OCI-LY3 (cell line): ENCODE data around the gene BCL11B.
A peak's percentile ranks its signal among the peaks of the same experiment; 100 is the strongest.

Source experiments
- H2AFZ ChIP-seq: fragments of 200-600, 300-600 bp; shearing (Covaris generic); 2 replicates; pipeline ENCODE4 v1.6.0; 2014; ENCODE audit warnings: antibody characterized with exemption, low read depth, low read length
- H3K27ac ChIP-seq: fragments of 200-600, 300-600 bp; sonication (generic); 2 replicates; pipeline ENCODE4 v1.5.1; 2014; ENCODE audit warnings: mild to moderate bottlenecking, low read length, moderate library complexity, mixed read lengths
- H3K27me3 ChIP-seq: fragments of 200-600, 300-600 bp; sonication (generic); 2 replicates; pipeline ENCODE4 v1.6.1; 2014; ENCODE audit warnings: low read depth, low read length, mixed read lengths
- H3K36me3 ChIP-seq: fragments of 200-600, 300-600 bp; sonication (generic); replicated peaks from 2 replicates; pipeline ENCODE3; 2014; ENCODE audit warnings: low read depth, low read length, mixed read lengths
- H3K4me1 ChIP-seq: fragments of 300-600, 200-600 bp; sonication (generic); 2 replicates; pipeline ENCODE4 v1.6.1; 2014; ENCODE audit warnings: low read length, mixed read lengths
- H3K4me2 ChIP-seq: fragments of 200-600, 300-600 bp; sonication (generic); 2 replicates; pipeline ENCODE4 v1.6.1; 2014; ENCODE audit warnings: low read length, mixed read lengths
- H3K4me3 ChIP-seq: fragments of 300-600, 200-600 bp; sonication (generic); 2 replicates; pipeline ENCODE4 v1.5.1; 2014; ENCODE audit warnings: antibody characterized with exemption, mild to moderate bottlenecking, low read length, moderate library complexity
- H3K79me2 ChIP-seq: fragments of 300-600, 200-600 bp; shearing (Covaris generic); 2 replicates; pipeline ENCODE4 v1.6.1; 2014; ENCODE audit warnings: mild to moderate bottlenecking, low read length, mixed read lengths
- H3K9ac ChIP-seq: fragments of 300-600, 200-600 bp; shearing (Covaris generic); 2 replicates; pipeline ENCODE4 v1.6.0; 2014; ENCODE audit warnings: mild to moderate bottlenecking, low read length, moderate library complexity
- H3K9me3 ChIP-seq: fragments of 200-600, 300-600 bp; shearing (Covaris generic); 2 replicates; pipeline ENCODE4 v1.6.1; 2014; ENCODE audit warnings: low read length, mixed read lengths; ENCODE audit not compliant: insufficient read depth
- H4K20me1 ChIP-seq: fragments of 200-600, 300-600 bp; sonication (generic); 2 replicates; pipeline ENCODE4 v1.6.1; 2016; ENCODE audit warnings: low read length, mixed read lengths; ENCODE audit not compliant: insufficient read depth
- CTCF ChIP-seq: fragments of 200-600, 300-600 bp; sonication (generic); IDR thresholded peaks from 2 replicates; pipeline ENCODE4 v1.5.1; 2014; ENCODE audit warnings: antibody characterized with exemption, low read length, low read depth
- EZH2phosphoT487 ChIP-seq: fragments of 200-600 bp; shearing (Covaris generic); IDR thresholded peaks from 2 replicates; pipeline ENCODE4 v1.6.1; 2018; ENCODE audit warnings: antibody characterized with exemption, mixed run types, low read depth

The BCL11B gene

DNA sequence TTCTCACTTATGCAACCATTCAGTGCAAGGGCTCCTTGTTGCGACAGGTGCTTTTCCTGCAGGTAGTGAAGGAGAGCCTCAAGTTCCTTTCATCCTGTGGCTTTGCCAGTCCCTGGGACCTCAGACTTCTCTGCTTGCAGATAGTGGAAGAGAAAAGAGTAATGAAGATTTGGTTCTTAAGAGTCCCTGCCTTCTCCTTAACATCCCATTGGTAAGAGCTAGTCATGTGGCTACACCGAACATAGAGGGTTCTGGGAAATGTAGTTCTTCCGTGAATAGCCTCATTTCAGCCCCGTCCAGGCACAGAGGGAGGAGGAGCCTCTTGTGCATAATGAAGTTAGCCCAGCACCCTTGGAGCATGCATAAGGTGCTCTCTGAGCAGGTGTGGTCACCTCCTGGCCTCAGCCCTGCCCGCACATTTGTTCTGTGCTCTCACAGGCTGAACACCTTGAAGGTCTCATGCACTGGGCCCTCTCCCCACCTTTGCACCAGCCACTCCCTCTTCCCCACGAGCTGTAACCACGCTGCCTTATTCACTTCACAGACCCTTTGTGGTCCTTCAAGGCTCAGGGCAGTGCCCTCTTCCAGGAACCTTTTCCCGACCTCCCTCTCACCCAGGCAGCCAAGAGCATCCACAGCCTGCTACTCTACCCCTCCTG, 134.0 kb downstream of the BCL11B start:
- Histone ChIP-seq H3K36me3 (no peaks in the 10 kb centered on the region), H3K9ac (no peak overlapping the region), H3K4me3 (no peak overlapping the region), H3K79me2 (no peaks in the 10 kb centered on the region), H3K4me2 (peak overlapping the region; percentile 33), H3K27me3 (no peaks in the 10 kb centered on the region), H2AFZ (peak overlapping the region; percentile 79), H3K27ac (no peak overlapping the region), H4K20me1 (no peaks in the 10 kb centered on the region), H3K9me3 (no peaks in the 10 kb centered on the region), H3K4me1 (0 out of 2 replicates have a peak, but pooled peaks cover 3% of the 10 kb centered on the region)
- TF ChIP-seq CTCF (no peak), EZH2phosphoT487 (no peak)

- no peaks in the 10 kb centered on the region for H3K9me3 ChIP-seq
- no peak overlapping the region for H3K4me2 ChIP-seq
- no peaks in the 10 kb centered on the region for H4K20me1 ChIP-seq
- H3K79me2 ChIP-seq, result no peaks in the 10 kb centered on the region
- H3K9ac ChIP-seq, result no peak overlapping the region
- no peaks in the 10 kb centered on the region for H3K36me3 ChIP-seq
- TF ChIP-seq CTCF (no peak), EZH2phosphoT487 (no peak)
- 0 out of 2 replicates have a peak, but pooled peaks cover 3% of the 10 kb centered on the region for H3K4me1 ChIP-seq
- H3K4me3 ChIP-seq, result no peak overlapping the region
- no peak overlapping the region; the same call in 1 of the 2 replicates for H2AFZ ChIP-seq
- no peaks in the 10 kb centered on the region for H3K27me3 ChIP-seq
- H3K27ac ChIP-seq, result no peak overlapping the region
Measured at GRCh38 chr14:99137001-99137700, 134.8 kb downstream of the BCL11B start.

DNA sequence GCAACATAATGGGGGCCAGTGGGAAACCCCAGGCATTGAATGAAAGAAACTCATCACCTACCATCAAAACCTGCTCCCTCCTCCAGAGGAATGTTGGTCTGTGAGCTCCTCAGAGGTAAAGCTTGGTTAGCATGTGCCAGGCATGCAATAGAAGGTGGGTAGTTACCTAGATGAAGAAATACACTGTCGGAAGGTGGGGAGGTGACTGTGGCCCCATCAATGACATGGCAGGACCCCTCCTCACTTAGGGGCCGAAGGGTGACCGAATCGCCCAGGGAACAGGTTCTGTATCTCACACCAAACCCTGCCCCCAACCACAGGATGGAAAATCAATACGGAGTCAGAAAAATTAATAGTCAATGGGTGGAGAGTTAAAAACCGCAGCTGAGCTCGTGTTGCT, 135.6 kb downstream of the BCL11B start:
- Histone ChIP-seq H3K79me2 (no peaks in the 10 kb centered on the region), H3K27me3 (no peaks in the 10 kb centered on the region), H3K4me3 (no peak overlapping the region), H2AFZ (no peak overlapping the region), H3K9me3 (no peaks in the 10 kb centered on the region), H3K9ac (no peak overlapping the region), H3K27ac (no peak overlapping the region), H3K4me1 (0 out of 2 replicates have a peak, but pooled peaks cover 3% of the 10 kb centered on the region), H3K36me3 (no peaks in the 10 kb centered on the region), H4K20me1 (no peaks in the 10 kb centered on the region), H3K4me2 (no peak overlapping the region)
- TF ChIP-seq EZH2phosphoT487 (no peak), CTCF (no peak)

DNA sequence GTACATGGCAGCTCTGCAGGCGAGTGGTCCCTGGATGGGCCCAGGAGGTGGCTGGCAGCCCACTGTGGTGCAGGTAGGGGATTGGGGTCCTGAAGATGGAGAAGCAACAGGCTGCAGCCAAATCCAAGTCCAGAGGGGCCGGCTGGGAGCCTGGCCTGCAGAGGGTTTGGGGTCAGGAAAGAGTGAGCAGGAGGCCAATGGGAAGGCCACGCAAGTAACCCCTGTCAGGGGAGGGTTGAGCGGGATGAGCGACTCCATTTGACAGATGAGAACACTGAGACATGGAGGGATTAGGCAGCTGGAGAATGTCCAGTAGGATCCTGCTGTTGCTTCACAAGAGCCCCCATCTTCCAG, 136.0 kb downstream of the BCL11B start:
- Histone ChIP-seq H4K20me1 (no peaks in the 10 kb centered on the region), H3K4me1 (0 out of 2 replicates have a peak, but pooled peaks cover 3% of the 10 kb centered on the region), H3K4me2 (no peak overlapping the region), H3K27ac (no peak overlapping the region), H3K9me3 (no peaks in the 10 kb centered on the region), H3K36me3 (no peaks in the 10 kb centered on the region), H3K9ac (no peak overlapping the region), H3K27me3 (no peaks in the 10 kb centered on the region), H2AFZ (no peak overlapping the region), H3K4me3 (no peak overlapping the region), H3K79me2 (no peaks in the 10 kb centered on the region)
- TF ChIP-seq CTCF, result no peak
- TF ChIP-seq EZH2phosphoT487, result no peak
